Measurements from ENCODE around the gene TPRKB.

- no peak for TF ChIP-seq POLR2A (IDR thresholded peaks at IDR 0.05)
- TF ChIP-seq CTCF (IDR thresholded peaks at IDR 0.05): no peak
- no peak for TF ChIP-seq EP300 (IDR thresholded peaks at IDR 0.05)
- TF ChIP-seq POLR2AphosphoS5 (IDR thresholded peaks at IDR 0.05): no peak
These were observed 36.3 kb downstream of the TPRKB start for GRCh38 chr2:73700661-73701447.

All from gastroesophageal sphincter (tissue), 3 donors.